ENCODE data around the gene RGS8. TPM values are rescaled to one million over a fixed set of nuclear protein-coding genes. Genes with fewer than 3 reads are reported as not detected.
A peak's percentile ranks its signal among the peaks of the same experiment; 100 is the strongest.

Gene RGS8
- total RNA-seq, 1 donor from 2014 or later, result 3.5 TPM

DNA sequence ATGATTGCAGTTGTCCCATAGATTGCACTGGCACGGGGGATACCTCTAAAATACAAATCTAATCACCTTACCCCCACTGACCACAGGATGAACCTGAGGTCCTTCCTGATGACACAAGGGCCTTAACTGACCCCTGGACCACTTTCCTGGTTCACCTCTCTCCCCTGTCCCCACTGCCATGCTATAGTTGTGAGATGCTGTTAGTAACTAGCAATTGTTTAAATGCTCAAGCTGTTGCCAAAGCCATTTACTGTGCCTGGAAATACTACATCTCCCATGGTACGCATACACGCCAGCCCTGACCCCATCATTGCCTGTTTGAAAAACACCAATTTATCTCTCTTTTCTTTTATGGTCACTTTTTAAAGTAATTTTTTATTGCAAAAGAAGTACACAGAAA is 29.1 kb upstream of the RGS8 start:
- Mint-ChIP-seq H3K27me3 (ENCODE audit: unreplicated experiment) (peaks cover 2% of the 10 kb centered on the region), H3K4me3 (ENCODE audit: unreplicated experiment) (no peak overlapping the region), H3K36me3 (ENCODE audit: unreplicated experiment) (no peaks in the 10 kb centered on the region), H3K4me1 (ENCODE audit: low read depth, unreplicated experiment) (peaks cover 3% of the 10 kb centered on the region), H3K9me3 (ENCODE audit: unreplicated experiment) (no peaks in the 10 kb centered on the region), H3K27ac (ENCODE audit: unreplicated experiment) (no peak overlapping the region)
- TF ChIP-seq, protein P1, sequence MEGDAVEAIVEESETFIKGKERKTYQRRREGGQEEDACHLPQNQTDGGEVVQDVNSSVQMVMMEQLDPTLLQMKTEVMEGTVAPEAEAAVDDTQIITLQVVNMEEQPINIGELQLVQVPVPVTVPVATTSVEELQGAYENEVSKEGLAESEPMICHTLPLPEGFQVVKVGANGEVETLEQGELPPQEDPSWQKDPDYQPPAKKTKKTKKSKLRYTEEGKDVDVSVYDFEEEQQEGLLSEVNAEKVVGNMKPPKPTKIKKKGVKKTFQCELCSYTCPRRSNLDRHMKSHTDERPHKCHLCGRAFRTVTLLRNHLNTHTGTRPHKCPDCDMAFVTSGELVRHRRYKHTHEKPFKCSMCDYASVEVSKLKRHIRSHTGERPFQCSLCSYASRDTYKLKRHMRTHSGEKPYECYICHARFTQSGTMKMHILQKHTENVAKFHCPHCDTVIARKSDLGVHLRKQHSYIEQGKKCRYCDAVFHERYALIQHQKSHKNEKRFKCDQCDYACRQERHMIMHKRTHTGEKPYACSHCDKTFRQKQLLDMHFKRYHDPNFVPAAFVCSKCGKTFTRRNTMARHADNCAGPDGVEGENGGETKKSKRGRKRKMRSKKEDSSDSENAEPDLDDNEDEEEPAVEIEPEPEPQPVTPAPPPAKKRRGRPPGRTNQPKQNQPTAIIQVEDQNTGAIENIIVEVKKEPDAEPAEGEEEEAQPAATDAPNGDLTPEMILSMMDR (IDR thresholded peaks at IDR 0.05; ENCODE audit: partially characterized antibody, unreplicated experiment), result no peak
- DNase-seq, result no peak

DNA sequence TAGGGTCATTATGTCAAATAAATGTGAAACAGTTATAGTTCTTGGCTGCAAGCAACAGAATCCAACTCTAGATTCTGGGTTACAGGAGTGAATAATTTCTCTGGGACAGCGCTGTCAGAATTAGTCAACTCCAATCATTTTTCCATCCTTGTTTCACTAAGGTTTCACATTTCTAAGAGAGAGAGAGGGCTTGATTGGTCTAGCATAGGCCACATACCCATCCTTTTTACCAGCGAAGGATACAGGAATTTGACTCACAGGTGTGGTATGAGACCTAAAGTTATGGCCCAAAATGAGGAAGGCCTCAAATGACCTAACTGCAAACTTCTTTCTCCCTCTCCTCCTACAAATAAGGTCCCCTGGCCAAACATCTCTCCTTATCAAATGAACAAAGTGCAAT is 25.5 kb upstream of the RGS8 start:
- no peaks in the 10 kb centered on the region for H3K36me3 Mint-ChIP-seq (ENCODE audit: unreplicated experiment)
- H3K27me3 Mint-ChIP-seq (ENCODE audit: unreplicated experiment), result peaks cover 3% of the 10 kb centered on the region
- TF ChIP-seq, protein P1 (IDR thresholded peaks at IDR 0.05; ENCODE audit: partially characterized antibody, unreplicated experiment), result no peak
- H3K27ac Mint-ChIP-seq (ENCODE audit: unreplicated experiment), result no peak overlapping the region
- H3K9me3 Mint-ChIP-seq (ENCODE audit: unreplicated experiment), result no peaks in the 10 kb centered on the region
- no peak for DNase-seq
- no peak overlapping the region for H3K4me3 Mint-ChIP-seq (ENCODE audit: unreplicated experiment)
- H3K4me1 Mint-ChIP-seq (ENCODE audit: low read depth, unreplicated experiment), result peaks cover 3% of the 10 kb centered on the region

DNA sequence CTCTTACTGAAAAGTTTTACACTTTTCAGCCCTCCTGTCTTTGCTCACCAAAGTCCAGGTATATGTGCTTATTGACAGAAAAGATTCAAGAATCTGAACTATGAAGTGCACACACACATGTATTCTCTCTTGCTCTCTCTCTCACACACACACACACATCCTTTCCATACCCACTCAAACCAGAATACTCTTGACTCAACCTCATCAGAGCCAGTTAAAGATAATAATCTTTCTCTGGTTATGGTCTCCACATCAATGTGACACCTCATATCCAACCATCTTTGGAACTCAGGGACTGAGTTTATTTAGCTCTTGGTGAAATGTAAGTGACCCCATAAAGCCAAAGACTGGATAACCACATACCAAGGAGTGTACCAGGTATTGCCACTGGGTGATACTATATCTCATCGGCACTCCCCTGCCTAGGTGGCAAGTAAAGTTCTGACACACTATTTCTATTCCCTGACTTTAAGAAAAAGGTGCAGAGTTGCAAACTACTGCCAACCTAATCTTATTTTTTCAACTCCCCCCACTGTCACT is 24.9 kb upstream of the RGS8 start:
- TF ChIP-seq, protein P1 (IDR thresholded peaks at IDR 0.05; ENCODE audit: partially characterized antibody, unreplicated experiment), result no peak
- Mint-ChIP-seq H3K36me3 (ENCODE audit: unreplicated experiment) (no peaks in the 10 kb centered on the region), H3K9me3 (ENCODE audit: unreplicated experiment) (no peaks in the 10 kb centered on the region), H3K4me3 (ENCODE audit: unreplicated experiment) (no peak overlapping the region), H3K27ac (ENCODE audit: unreplicated experiment) (no peak overlapping the region), H3K27me3 (ENCODE audit: unreplicated experiment) (peaks cover 3% of the 10 kb centered on the region), H3K4me1 (ENCODE audit: low read depth, unreplicated experiment) (peaks cover 6% of the 10 kb centered on the region)
- no peak for DNase-seq

DNA sequence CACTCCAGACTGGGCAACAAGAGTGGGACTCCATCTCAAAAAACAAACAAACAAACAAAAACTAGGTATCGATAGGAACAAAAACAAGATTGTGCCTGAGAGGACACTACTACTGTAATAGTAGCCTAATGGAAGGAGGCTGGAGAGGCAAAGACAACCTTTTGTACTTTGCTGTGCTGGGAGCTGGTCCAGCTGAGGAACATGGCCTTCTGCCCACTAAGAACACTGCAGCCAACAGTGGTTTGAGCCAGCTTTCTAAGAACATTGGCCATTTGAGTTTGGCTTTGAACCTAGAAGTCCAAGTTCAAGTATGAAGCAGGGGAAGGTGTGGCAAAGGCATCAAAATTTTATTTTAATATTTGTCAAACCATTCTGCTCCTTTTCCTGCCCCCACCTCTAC is 22.7 kb upstream of the RGS8 start:
- no peak for DNase-seq
- TF ChIP-seq, protein P1 (IDR thresholded peaks at IDR 0.05; ENCODE audit: partially characterized antibody, unreplicated experiment), result no peak
- Mint-ChIP-seq H3K27ac (ENCODE audit: unreplicated experiment) (no peak overlapping the region), H3K4me3 (ENCODE audit: unreplicated experiment) (no peak overlapping the region), H3K9me3 (ENCODE audit: unreplicated experiment) (no peaks in the 10 kb centered on the region), H3K27me3 (ENCODE audit: unreplicated experiment) (peaks cover 5% of the 10 kb centered on the region), H3K36me3 (ENCODE audit: unreplicated experiment) (no peaks in the 10 kb centered on the region), H3K4me1 (ENCODE audit: low read depth, unreplicated experiment) (peaks cover 15% of the 10 kb centered on the region)

DNA sequence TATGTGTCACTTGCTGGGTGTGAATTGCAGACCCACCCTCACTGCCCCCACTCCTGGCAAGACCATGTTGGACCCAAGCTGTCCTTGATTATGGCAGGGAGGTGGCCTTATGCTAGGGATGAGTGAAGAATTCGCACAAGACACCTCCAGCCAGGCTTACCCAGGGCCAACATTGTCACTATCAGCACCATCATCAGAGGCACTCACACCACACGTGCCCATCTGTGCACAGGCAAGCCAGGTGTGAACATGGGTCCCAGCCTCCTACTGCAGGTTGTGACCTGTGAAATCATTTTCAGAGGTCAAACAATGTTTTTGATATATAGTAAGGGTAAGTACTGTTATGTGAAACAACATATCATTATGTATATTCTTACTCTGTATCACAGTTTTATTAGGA is 20.3 kb upstream of the RGS8 start:
- Mint-ChIP-seq H3K36me3 (ENCODE audit: unreplicated experiment) (no peaks in the 10 kb centered on the region), H3K4me3 (ENCODE audit: unreplicated experiment) (no peak overlapping the region), H3K4me1 (ENCODE audit: low read depth, unreplicated experiment) (peaks cover 30% of the 10 kb centered on the region), H3K27ac (ENCODE audit: unreplicated experiment) (peak overlapping the region; percentile 53), H3K27me3 (ENCODE audit: unreplicated experiment) (peaks cover 10% of the 10 kb centered on the region), H3K9me3 (ENCODE audit: unreplicated experiment) (peaks cover 6% of the 10 kb centered on the region)
- no peak for DNase-seq
- TF ChIP-seq, protein P1 (IDR thresholded peaks at IDR 0.05; ENCODE audit: partially characterized antibody, unreplicated experiment), result no peak

Data from glutamatergic neuron (in vitro differentiated cells).